Keratinocyte (primary cell): Measurements from ENCODE around the gene EID1. TPM values are rescaled to one million over a fixed set of nuclear protein-coding genes. Genes with fewer than 3 reads are reported as not detected.

Experiments
- DNase-seq: peaks from one replicate; pipeline ENCODE4 v3.0.0-alpha.2; 2011; ENCODE audit warnings: low read depth, missing footprints, low spot score
- FAIRE-seq: peaks from 2 replicates; lab custom pipeline; 2011; peaks lifted over from hg19 to GRCh38; lab: Jason Lieb, UNC
- H2AFZ ChIP-seq: 2 replicates; pipeline ENCODE4 v1.6.0; 2012; ENCODE audit warnings: low read length, control low read depth, inconsistent platforms; ENCODE audit not compliant: control insufficient read depth
- H3K27ac ChIP-seq: 2 replicates; pipeline ENCODE4 v1.5.1; 2011; ENCODE audit warnings: low read length; ENCODE audit not compliant: control insufficient read depth, insufficient read depth
- H3K27me3 ChIP-seq: 3 replicates; pipeline ENCODE4 v1.6.0; 2011; ENCODE audit warnings: low read length; ENCODE audit not compliant: control insufficient read depth, insufficient read depth; ENCODE audit errors: extremely low read depth
- H3K36me3 ChIP-seq, 2 experiments: 2 replicates in 1 of 2; 3 replicates in 1 of 2; pipeline ENCODE4 v1.5.1; 2011; ENCODE audit warnings: low read length in 2 of 2, mild to moderate bottlenecking in 1 of 2; ENCODE audit not compliant: control insufficient read depth in 2 of 2, insufficient read depth in 2 of 2; ENCODE audit errors: extremely low read depth in 1 of 2
- H3K4me1 ChIP-seq: 3 replicates; pipeline ENCODE4 v1.5.1; 2011; ENCODE audit warnings: low read length; ENCODE audit not compliant: control insufficient read depth, insufficient read depth; ENCODE audit errors: extremely low read depth
- H3K4me2 ChIP-seq: 3 replicates; pipeline ENCODE4 v1.6.0; 2011; ENCODE audit warnings: low read depth, low read length; ENCODE audit not compliant: control insufficient read depth, insufficient read depth; ENCODE audit errors: extremely low read depth
- H3K4me3 ChIP-seq, 3 experiments: fragments of 200-600 bp in 1 of 3; sonication (generic) in 1 of 3; 2 replicates in 2 of 3; 3 replicates in 1 of 3; pipeline ENCODE4 v1.5.1; 2011 to 2016; ENCODE audit warnings: low read length in 3 of 3, mild to moderate bottlenecking in 3 of 3, control low read depth in 2 of 3, inconsistent platforms in 1 of 3, low read depth in 1 of 3, mixed read lengths in 1 of 3, mixed run types in 1 of 3, moderate library complexity in 1 of 3; ENCODE audit not compliant: control insufficient read depth in 2 of 3, insufficient read depth in 2 of 3; ENCODE audit errors: extremely low read depth in 1 of 3
- H3K79me2 ChIP-seq: 2 replicates; pipeline ENCODE4 v1.6.0; 2012; ENCODE audit warnings: low read length; ENCODE audit not compliant: control insufficient read depth, insufficient read depth
- H3K9ac ChIP-seq: 3 replicates; pipeline ENCODE4 v1.6.0; 2011; ENCODE audit warnings: low read length; ENCODE audit not compliant: control insufficient read depth, insufficient read depth; ENCODE audit errors: extremely low read depth
- H3K9me1 ChIP-seq: 3 replicates; pipeline ENCODE4 v1.6.0; 2011; ENCODE audit warnings: low read length; ENCODE audit not compliant: control insufficient read depth, insufficient read depth; ENCODE audit errors: extremely low read depth
- H3K9me3 ChIP-seq: 2 replicates; pipeline ENCODE4 v1.5.1; 2012; ENCODE audit warnings: low read depth, low read length; ENCODE audit not compliant: control insufficient read depth
- H4K20me1 ChIP-seq: 3 replicates; pipeline ENCODE4 v1.6.0; 2011; ENCODE audit warnings: low read length; ENCODE audit not compliant: control insufficient read depth, insufficient read depth; ENCODE audit errors: extremely low read depth
- EZH2 ChIP-seq: IDR thresholded peaks from one replicate; pipeline ENCODE4 v1.6.1; 2012; ENCODE audit warnings: inconsistent platforms, mild to moderate bottlenecking, low read length, moderate library complexity
- dilution Hi-C: fragments of 300-500 bp; cut with MboI; formaldehyde crosslinking; loops from one replicate; pipeline ENCODE4 v1.7.0; 2020; ENCODE audit warnings: low sequenced_read_pairs; ENCODE audit not compliant: extremely low pct_ligation_motif_present
- polyA plus RNA-seq, 5 experiments: library from polyadenylated mRNA; depleted of rRNA in 3 of 5; stranded (reverse) in 3 of 5; stranded (forward) in 1 of 5; unstranded in 1 of 5; fragments of >200 nt; gene quantifications; 1 replicate in 1 of 5; 2 replicates in 3 of 5; 3 replicates in 1 of 5; pipeline versions ENCODE4 v1.2.1 to v1.2.3, GENCODE V29; 2011 to 2012; ENCODE audit warnings: missing spikeins in 2 of 5, low read depth in 1 of 5, low replicate concordance in 1 of 5
- TF ChIP-seq, protein P1 (sequence below), 3 experiments: IDR thresholded peaks in 1 of 3; conservative IDR thresholded peaks in 1 of 3; optimal IDR thresholded peaks in 1 of 3; 2 replicates in 2 of 3; 3 replicates in 1 of 3; pipeline versions ENCODE3 to v1.5.1; 2011; ENCODE audit warnings: low read length in 3 of 3, mild to moderate bottlenecking in 3 of 3, moderate library complexity in 2 of 3, control low read depth in 1 of 3, inconsistent platforms in 1 of 3; ENCODE audit not compliant: insufficient read depth in 2 of 3; ENCODE audit errors: extremely low read depth in 1 of 3

The EID1 gene
- polyA plus RNA-seq, 1 donor (not counting 4 experiments of a cell fraction or from before 2014, with no cell fraction given), result 120 TPM

GRCh38 chr15:48876057-48876456 lies 1.9 kb upstream of the EID1 start:
- FAIRE-seq, result no peak
- no peaks in the 10 kb centered on the region for H3K9me1 ChIP-seq
- no peak for TF ChIP-seq EZH2
- TF ChIP-seq, protein P1, sequence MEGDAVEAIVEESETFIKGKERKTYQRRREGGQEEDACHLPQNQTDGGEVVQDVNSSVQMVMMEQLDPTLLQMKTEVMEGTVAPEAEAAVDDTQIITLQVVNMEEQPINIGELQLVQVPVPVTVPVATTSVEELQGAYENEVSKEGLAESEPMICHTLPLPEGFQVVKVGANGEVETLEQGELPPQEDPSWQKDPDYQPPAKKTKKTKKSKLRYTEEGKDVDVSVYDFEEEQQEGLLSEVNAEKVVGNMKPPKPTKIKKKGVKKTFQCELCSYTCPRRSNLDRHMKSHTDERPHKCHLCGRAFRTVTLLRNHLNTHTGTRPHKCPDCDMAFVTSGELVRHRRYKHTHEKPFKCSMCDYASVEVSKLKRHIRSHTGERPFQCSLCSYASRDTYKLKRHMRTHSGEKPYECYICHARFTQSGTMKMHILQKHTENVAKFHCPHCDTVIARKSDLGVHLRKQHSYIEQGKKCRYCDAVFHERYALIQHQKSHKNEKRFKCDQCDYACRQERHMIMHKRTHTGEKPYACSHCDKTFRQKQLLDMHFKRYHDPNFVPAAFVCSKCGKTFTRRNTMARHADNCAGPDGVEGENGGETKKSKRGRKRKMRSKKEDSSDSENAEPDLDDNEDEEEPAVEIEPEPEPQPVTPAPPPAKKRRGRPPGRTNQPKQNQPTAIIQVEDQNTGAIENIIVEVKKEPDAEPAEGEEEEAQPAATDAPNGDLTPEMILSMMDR (optimal IDR thresholded peaks at IDR 0.05 in 1 of 3, IDR thresholded peaks at IDR 0.05 in 1 of 3, conservative IDR thresholded peaks at IDR 0.05 in 1 of 3; ENCODE audit: extremely low read depth in 1 of 3, insufficient read depth in 2 of 3, low read length in 3 of 3), result no peak

GRCh38 chr15:48880070-48880634 lies 2.2 kb downstream of the EID1 start:
- Histone ChIP-seq H3K27me3 (no peaks in the 10 kb centered on the region), H3K4me2 (no peak overlapping the region), H3K4me1 (peaks cover 12% of the 10 kb centered on the region), H3K36me3 (no peaks in the 10 kb centered on the region), H3K9me3 (no peaks in the 10 kb centered on the region), H3K27ac (no peak overlapping the region), H3K4me3 (no peak overlapping the region), H3K9me1 (no peaks in the 10 kb centered on the region), H3K9ac (no peak overlapping the region), H2AFZ (no peak overlapping the region), H4K20me1 (no peaks in the 10 kb centered on the region), H3K79me2 (peaks cover 21% of the 10 kb centered on the region)
- no peak for FAIRE-seq
- no peak for DNase-seq
- dilution Hi-C loops, result no loop called here
- TF ChIP-seq, protein P1 (optimal IDR thresholded peaks at IDR 0.05 in 1 of 3, IDR thresholded peaks at IDR 0.05 in 1 of 3, conservative IDR thresholded peaks at IDR 0.05 in 1 of 3; ENCODE audit: extremely low read depth in 1 of 3, insufficient read depth in 2 of 3, low read length in 3 of 3), result no peak
- no peak for TF ChIP-seq EZH2

More at GRCh38 chr15:48876057-48876456, 1.9 kb upstream of the EID1 start:
- Histone ChIP-seq H2AFZ (no peak overlapping the region), H3K9ac (no peak overlapping the region), H3K27ac (no peak overlapping the region), H3K4me3 (no peak overlapping the region), H3K4me2 (no peak overlapping the region), H3K27me3 (no peaks in the 10 kb centered on the region), H3K36me3 (no peaks in the 10 kb centered on the region), H3K4me1 (peaks cover 12% of the 10 kb centered on the region), H4K20me1 (no peaks in the 10 kb centered on the region), H3K9me3 (no peaks in the 10 kb centered on the region), H3K79me2 (peaks cover 21% of the 10 kb centered on the region)
- DNase-seq, result no peak
- dilution Hi-C loops, result no loop called here
